Esophagus squamous epithelium (tissue), 5 donors: ENCODE data around the gene XRCC3. TPM values are rescaled to one million over a fixed set of nuclear protein-coding genes. Genes with fewer than 3 reads are reported as not detected.
A peak's percentile ranks its signal among the peaks of the same experiment; 100 is the strongest.

ENCODE experiments used
- DNase-seq: peaks from one replicate; lab custom pipeline; 2025; lab: John Stamatoyannopoulos, UW
- H3K27ac ChIP-seq, 4 donors: fragments of 200-600 bp; sonication (generic); one replicate each; pipeline ENCODE4 v1.5.1; 2016 to 2019; ENCODE audit warnings: mild to moderate bottlenecking in 1 of 4
- H3K27me3 ChIP-seq, 4 donors: fragments of 200-600 bp; sonication (generic); 1 replicate in 3 of 4; 2 replicates in 1 of 4; pipeline versions ENCODE4 v1.5.1 to v1.6.0; 2017 to 2021; ENCODE audit warnings: antibody characterized with exemption in 1 of 4
- H3K36me3 ChIP-seq, 3 donors: fragments of 200-600 bp; sonication (generic); one replicate each; pipeline ENCODE4 v1.5.1; 2016 to 2019
- H3K4me1 ChIP-seq, 3 donors: fragments of 200-600 bp; sonication (generic); one replicate each; pipeline ENCODE4 v1.5.1; 2017 to 2019
- H3K4me3 ChIP-seq, 4 donors: fragments of 200-600 bp; sonication (generic); 1 replicate in 3 of 4; 2 replicates in 1 of 4; pipeline ENCODE4 v1.5.1; 2016 to 2019; ENCODE audit warnings: mild to moderate bottlenecking in 2 of 4, moderate library complexity in 1 of 4
- H3K9me3 ChIP-seq, 3 donors: fragments of 200-600 bp; sonication (generic); one replicate each; pipeline ENCODE4 v1.5.1; 2016 to 2019
- POLR2A ChIP-seq, 4 donors: fragments of 450-650 bp; IDR thresholded peaks; one replicate each; pipeline ENCODE4 v1.6.1; 2017; ENCODE audit warnings: antibody characterized with exemption in 4 of 4, mild to moderate bottlenecking in 4 of 4, moderate library complexity in 3 of 4
- WGBS, 2 donors: methylation state at CpG; one replicate each; pipeline ENCODE4 v1.1.5; 2018; 5-methylcytosine and 5-hydroxymethylcytosine counted together
- intact Hi-C: fragments of 100-400 bp; cut with DNase I; formaldehyde crosslinking; loops from one replicate; pipeline ENCODE4 v1.15.0; 2022
- total RNA-seq, 4 donors: library from RNA; depleted of rRNA; stranded (reverse); fragments of >200 nt; gene quantifications; one replicate each; pipeline ENCODE4 v1.1.0, GENCODE V29; 2016
- TF ChIP-seq, protein P1 (sequence below), 6 experiments: fragments of 450-650 bp in 4 of 6; fragments of 200-600 bp in 2 of 6; sonication (generic) in 2 of 6; IDR thresholded peaks; one replicate each; pipeline ENCODE4 v1.5.1; 2016 to 2019; ENCODE audit warnings: antibody characterized with exemption in 6 of 6, mild to moderate bottlenecking in 4 of 6, moderate library complexity in 4 of 6
- donor health status: DM: yes; HTN: yes; CAD: no.

The XRCC3 gene
- total RNA-seq, 4 donors from 2014 or later, result 10.9 to 17.8 (median 12.6) TPM

- Histone ChIP-seq H3K4me3 (no peak overlapping the region), H3K9me3 (no peaks in the 10 kb centered on the region), H3K4me1 (peaks cover 5 to 52% (median 17%) of the 10 kb centered on the region in 3 donors), H3K36me3 (peaks cover 22 to 97% (median 29%) of the 10 kb centered on the region in 3 donors), H3K27me3 (no peaks in the 10 kb centered on the region), H3K27ac (peak overlapping the region in 2 of 4 donors; percentile 37 to 45)
- intact Hi-C loops, result no loop called here
- TF ChIP-seq, protein P1, sequence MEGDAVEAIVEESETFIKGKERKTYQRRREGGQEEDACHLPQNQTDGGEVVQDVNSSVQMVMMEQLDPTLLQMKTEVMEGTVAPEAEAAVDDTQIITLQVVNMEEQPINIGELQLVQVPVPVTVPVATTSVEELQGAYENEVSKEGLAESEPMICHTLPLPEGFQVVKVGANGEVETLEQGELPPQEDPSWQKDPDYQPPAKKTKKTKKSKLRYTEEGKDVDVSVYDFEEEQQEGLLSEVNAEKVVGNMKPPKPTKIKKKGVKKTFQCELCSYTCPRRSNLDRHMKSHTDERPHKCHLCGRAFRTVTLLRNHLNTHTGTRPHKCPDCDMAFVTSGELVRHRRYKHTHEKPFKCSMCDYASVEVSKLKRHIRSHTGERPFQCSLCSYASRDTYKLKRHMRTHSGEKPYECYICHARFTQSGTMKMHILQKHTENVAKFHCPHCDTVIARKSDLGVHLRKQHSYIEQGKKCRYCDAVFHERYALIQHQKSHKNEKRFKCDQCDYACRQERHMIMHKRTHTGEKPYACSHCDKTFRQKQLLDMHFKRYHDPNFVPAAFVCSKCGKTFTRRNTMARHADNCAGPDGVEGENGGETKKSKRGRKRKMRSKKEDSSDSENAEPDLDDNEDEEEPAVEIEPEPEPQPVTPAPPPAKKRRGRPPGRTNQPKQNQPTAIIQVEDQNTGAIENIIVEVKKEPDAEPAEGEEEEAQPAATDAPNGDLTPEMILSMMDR (IDR thresholded peaks at IDR 0.05), result no peak
- TF ChIP-seq POLR2A (IDR thresholded peaks at IDR 0.05), result no peak
- 45 to 65% methylated on average over 16 of the region's 16 CpGs for WGBS, 2 donors
- no peak for DNase-seq
These were observed 26.0 kb downstream of the XRCC3 start for GRCh38 chr14:103688906-103689902.

- Histone ChIP-seq H3K4me3 (no peak overlapping the region), H3K9me3 (no peaks in the 10 kb centered on the region), H3K36me3 (peaks cover 21 to 97% (median 27%) of the 10 kb centered on the region in 3 donors), H3K27me3 (no peaks in the 10 kb centered on the region), H3K27ac (no peak overlapping the region), H3K4me1 (peaks cover 5 to 44% (median 10%) of the 10 kb centered on the region in 3 donors)
- 100% methylated on average over 1 of the region's 5 CpGs; no CpG with 5 or more reads in 1 of the 2 donors for WGBS, 2 donors
- TF ChIP-seq POLR2A (IDR thresholded peaks at IDR 0.05), result no peak
- TF ChIP-seq, protein P1 (IDR thresholded peaks at IDR 0.05), result no peak
- DNase-seq, result no peak
- intact Hi-C loops, result no loop called here
These were observed 26.8 kb downstream of the XRCC3 start for GRCh38 chr14:103688441-103688840.

DNA sequence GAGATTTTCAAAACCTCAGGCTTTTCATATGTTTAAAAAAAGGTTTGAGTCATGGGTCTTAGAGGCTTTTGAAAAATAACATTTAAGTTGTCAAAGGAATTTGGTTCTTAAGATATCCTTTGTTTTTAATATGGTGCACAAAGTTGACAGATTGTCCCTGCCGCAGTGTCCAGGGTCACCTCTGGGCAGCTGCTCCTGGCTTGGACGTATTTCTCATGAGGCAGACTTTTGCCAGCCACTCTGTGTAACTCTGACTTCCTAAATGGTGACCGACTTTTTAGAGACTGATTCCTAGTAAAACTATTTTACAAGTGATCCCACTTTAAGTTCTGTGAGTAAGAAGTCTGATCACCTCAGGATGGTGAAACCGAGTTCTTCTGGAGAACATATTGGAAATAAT is 27.5 kb downstream of the XRCC3 start:
- H3K36me3 ChIP-seq, result peaks cover 23 to 97% (median 33%) of the 10 kb centered on the region in 3 donors
- no peak for DNase-seq
- H3K27me3 ChIP-seq, result no peaks in the 10 kb centered on the region
- no peak overlapping the region for H3K27ac ChIP-seq
- WGBS, 2 donors, result 85 to 92% methylated on average over 4 of the region's 4 CpGs
- no peaks in the 10 kb centered on the region for H3K9me3 ChIP-seq
- no peak overlapping the region for H3K4me3 ChIP-seq
- intact Hi-C loops, result no loop called here
- H3K4me1 ChIP-seq, result peaks cover 3 to 37% (median 5%) of the 10 kb centered on the region in 3 donors
- TF ChIP-seq POLR2A (IDR thresholded peaks at IDR 0.05), result no peak
- TF ChIP-seq, protein P1 (IDR thresholded peaks at IDR 0.05), result no peak

DNA sequence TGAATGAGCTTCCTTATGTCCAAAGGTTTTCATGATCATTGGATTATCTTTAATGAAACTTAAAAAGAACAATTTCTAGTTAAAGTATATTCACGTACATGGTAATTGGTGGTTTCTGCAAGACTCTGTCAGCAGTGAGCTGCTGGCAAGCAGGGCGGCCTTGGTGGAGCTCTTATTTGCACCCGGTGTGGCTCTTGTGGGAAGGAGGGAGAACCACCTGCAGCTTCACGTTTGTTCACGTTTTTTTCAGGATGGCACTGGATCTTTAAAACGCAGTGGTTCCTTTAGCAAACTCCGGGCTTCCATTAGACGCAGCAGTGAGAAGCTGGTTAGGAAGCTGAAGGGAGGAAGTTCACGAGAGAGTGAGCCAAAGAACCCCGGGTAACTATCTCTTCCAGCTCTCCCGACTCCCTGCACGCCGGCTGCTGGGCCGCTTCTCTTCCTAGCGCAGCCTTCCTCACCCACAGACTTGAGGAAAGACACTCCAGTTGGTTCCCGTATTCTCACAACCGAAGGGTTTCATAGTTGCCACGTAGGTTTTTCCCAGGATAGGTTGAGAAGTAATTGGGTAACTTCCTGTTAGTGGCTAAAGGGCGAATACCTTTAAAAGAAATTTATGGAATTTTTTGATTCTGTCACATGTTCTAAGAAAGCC is 28.3 kb downstream of the XRCC3 start:
- Histone ChIP-seq H3K4me1 (peaks cover 0 to 29% (median 3%) of the 10 kb centered on the region in 3 donors), H3K27me3 (no peaks in the 10 kb centered on the region), H3K27ac (no peak overlapping the region), H3K4me3 (no peak overlapping the region), H3K9me3 (no peaks in the 10 kb centered on the region), H3K36me3 (peaks cover 20 to 97% (median 39%) of the 10 kb centered on the region in 3 donors)
- DNase-seq, result no peak
- TF ChIP-seq, protein P1 (IDR thresholded peaks at IDR 0.05), result no peak
- TF ChIP-seq POLR2A (IDR thresholded peaks at IDR 0.05), result no peak
- WGBS, 2 donors, result 74 to 85% methylated on average over 14 to 17 of the region's 19 CpGs
- intact Hi-C loops, result no loop called here
